SKM-1 (cell line): Measurements from ENCODE around the gene OLFML2B.

ENCODE experiments used
- DNase-seq: peaks from one replicate; lab custom pipeline; 2025; ENCODE audit not compliant: unreplicated experiment; lab: John Stamatoyannopoulos, UW

Gene OLFML2B

DNA sequence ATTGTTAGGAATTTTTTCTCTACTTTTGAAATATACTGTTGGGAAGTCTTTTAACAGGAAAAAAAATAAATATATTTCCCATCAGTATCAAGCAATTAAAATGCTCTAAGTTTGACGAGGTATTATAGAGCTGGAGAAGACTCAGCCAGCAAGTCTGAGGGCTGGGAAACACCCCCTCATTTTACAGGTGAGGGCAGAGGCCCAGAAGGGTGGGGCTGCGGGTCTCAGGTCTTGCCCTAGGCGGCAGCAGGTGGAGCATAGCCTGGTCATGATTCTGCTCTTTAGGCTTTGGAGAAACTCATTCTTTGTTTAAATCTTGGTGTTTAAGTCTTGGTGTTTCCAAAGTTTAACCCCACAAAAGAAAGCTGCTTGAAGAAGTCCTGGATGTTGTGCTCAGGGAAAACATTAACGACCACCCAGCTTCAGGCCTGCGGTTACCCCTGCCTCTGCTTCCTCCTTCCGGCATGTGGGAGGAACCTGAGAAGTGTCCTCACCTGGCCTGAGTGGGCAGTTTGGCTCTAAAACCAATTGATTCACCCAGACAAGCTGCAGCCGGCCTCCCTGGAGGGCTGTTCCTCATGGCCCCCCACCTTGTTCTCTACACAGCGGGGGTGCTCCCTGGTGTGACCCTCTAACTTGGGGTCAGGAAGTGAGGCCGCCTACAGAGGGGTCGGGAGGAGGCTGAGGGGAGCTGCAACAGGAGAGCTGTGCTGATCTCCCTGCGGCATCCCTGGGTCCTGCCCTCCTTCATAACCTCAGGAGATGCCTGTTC lies 41.7 kb downstream of the OLFML2B start:
- no peak for DNase-seq

DNA sequence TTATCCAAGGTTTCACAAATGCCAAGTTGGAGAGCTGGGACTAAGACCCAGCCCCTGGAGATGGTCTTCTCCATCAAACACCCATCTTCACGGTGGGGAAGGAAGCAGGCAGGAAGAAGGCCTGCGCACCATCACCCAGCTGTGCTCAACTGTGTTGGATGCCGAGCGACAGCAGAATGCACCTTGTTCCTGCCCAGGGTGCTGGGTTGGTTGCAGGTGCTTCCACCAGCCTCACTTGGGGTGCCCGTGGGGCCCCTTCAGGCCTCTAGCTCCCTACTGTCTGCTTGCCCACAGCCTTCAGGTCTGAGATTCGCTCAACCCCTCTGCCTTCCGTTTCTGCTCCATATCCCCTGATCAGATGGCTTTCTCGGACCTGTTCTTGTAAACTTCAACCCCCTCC lies 42.5 kb downstream of the OLFML2B start:
- no peak for DNase-seq

DNA sequence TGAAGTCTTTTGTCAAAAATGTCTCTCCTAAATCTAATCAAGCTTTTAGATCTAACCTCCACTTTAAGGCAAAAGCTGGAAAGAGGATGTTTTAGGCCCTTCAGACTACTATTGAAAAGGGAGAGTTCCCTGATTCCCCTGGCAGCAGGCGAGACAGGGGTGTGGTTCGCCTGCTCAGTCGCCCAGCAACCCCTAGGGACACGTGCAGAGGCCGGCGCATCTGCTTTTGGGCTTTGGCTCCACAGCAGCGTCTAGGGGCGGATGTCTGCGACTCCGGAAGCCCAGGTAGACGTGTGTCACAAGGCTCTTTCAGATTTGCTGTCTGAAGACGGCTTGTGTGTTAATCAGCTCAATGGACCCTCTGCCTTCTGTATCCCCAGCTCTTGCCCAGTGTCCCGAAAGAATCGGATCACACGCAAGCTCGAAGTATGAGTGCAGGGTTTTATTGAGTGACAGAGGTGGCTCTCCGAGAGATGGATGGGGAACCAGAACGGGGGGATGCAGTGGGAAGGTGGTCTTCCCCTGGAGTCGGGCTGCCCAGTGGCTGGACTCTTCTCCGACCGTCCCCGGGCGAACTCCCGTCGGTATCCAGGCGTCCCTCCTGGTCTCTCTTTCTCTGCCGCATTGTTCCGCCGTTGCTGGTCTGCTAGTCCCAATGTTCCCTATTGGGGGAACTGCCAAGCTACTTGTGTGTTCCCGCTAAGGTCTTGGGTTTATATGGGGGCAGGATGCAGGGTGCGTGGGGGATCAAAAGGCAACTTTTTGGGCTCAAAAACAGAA lies 45.5 kb downstream of the OLFML2B start:
- DNase-seq = no peak

DNA sequence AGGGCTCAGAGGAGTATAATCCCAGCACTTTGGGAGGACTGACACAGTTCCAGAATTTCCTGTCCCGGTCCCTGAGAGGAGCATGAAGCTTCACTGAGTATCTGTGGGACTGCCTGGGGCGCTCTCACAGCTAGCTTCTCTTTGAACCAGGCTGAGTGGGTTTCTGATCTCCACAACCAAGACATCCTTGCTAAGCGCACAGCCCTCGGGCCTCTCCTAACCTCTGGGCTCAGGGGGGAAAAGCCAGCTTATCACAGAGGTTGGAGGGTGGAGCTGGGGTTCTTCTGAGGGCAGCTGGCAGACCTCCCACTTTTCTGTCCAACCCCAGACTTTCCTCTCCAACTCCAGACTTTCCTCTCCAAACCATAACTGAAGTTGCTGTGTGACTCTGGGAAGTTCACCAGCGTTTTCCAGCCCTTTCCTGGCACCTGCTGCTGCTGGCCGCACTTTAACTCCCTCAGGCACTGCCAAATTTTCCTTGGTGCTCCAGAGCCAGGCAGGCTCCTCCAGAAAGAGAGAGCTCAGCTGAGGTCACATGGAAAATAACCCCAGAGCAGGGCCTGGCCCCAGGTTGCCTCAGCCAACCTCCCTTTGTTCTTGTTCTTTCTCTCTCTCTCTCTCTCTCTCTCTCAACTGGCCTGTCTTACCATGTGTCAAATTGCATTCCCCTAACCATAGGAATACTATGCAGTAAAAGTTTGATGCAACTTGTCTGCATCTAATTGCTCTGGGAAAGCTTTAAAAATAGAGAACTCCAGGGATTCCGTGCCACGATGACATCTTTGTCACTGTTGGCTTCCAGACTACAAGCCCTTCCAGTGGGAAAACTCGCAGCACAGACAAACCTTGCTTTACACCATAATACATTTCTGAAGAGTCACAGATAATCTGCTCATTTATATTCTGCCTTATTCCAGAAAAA lies 49.5 kb downstream of the OLFML2B start:
- no peak for DNase-seq

DNA sequence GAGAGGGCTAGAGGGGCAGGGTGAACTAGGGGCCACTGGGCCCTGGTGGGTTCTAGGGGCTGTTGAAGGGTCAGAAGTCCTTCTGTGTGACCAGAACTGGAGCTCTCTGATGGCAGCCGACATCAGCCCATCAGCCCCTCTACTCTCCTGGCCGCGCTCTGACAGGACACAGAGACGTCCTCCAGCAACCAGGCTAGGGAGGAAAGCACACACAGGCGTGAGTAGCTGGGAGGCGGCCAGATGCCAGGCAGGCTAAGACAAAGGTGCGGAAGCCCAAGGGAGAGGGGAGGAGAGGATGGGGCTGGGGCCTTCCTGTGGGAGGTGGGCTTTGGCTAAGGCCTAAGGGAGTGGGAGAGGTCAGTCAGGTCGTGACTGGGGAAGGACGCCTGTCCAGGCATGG lies 50.8 kb downstream of the OLFML2B start:
- DNase-seq = no peak

DNA sequence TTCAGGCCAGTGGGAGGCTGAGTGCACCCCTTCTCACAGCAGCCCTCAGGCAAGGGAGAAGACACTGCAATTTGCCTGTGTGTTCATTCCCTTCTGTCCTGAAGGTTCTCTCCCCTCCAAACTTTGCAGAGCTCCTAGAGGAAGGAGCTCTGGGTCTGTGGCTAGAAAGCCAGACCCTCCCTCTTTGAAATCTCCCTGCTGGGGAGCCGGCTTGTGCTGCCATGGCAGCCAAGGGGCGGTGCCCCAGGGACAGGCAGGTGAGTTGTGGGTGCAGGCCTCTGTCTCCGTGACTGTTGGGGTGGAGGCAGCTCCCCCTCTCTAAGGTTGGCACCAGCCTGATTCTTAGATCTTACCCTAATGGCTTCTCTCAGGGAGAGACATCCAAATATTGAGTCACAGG lies 53.0 kb downstream of the OLFML2B start:
- DNase-seq = no peak

DNA sequence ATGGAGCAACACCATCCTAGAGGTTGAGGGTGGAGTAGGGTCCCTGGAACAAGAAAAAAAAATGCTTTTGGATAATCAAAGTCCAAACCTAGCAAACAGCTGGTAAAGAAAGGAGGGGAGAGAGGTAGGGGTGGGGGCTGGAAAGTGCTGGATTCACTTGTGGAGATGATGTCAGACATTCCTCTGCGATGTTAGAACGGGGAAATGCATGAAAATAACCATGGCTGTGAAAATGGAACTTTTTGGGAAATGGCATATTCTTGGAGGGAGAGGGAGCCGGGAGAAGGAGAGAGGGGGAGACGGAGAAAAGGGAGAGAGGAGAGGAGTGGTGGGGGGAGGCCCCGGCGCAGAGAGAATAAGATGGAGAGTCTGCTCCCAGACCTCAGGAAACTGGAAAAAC lies 53.6 kb downstream of the OLFML2B start:
- DNase-seq = no peak

DNA sequence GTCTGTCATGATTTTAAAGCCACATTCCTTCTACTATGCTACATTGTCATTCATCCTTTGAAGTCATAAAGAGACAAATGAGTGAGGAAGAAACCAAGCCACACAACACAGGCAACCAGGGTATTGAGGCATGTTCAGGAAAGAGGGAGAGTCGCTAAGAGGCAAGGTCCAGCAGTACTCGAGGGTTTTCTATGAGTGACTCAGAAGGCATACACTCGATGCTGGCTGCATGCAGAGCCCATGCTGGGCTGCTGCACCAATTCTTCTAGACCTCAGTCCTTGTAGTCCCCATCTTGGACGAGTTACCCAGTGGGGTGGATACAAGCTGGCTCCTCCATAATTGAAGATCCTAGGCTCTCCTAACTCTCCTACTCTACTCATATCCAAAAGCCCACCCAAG lies 57.6 kb downstream of the OLFML2B start:
- no peak for DNase-seq

DNA sequence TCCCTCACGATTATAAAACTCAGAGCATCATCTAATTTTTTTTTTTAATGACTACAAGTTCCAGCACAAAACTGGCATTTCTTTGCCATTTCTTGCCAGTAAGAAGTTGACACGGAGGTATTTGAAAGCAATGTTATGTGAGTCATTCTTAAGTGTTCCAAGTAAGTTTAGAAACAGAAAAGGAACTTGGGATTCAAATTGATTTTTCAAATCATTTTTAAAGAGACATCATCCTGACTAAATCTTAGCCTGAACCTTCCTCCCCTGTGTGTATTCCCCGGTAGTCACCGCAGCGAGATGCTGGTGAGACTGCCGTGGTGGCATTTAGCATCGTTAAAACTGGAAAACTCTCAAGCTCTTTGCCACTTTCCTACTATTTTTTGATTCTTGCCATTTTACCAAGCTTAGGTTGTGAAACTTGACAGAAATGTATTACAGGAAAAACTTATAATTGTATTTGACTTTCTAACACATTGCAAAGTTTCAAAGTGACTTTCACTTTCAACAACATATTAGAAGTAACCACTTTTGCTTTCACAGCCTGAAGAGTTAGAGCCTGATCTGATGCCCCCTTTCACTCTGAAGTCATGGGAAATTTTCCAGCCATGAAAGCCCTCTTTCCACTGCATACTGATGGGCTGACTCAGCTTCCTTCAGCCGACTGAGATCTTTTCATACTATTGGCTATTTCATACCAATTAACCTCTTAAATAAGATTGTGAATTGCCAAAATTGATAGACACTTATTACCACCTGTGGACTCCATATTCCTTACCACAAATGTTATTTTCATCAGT lies 61.4 kb downstream of the OLFML2B start:
- no peak for DNase-seq

DNA sequence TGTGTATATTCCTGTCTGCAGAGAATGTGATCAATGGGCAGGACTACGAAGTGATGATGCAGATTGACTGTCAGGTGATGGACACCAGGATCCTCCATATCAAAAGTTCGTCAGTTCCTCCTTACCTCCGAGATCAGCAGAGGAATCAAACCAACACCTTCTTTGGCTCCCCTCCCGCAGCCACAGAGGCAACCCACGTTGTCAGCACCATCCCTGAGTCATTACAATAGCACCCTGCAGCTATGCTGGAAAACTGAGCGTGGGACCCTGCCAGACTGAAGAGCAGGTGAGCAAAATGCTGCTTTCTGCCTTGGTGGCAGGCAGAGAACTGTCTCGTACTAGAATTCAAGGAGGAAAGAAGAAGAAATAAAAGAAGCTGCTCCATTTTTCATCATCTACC lies 65.2 kb downstream of the OLFML2B start:
- DNase-seq = no peak

DNA sequence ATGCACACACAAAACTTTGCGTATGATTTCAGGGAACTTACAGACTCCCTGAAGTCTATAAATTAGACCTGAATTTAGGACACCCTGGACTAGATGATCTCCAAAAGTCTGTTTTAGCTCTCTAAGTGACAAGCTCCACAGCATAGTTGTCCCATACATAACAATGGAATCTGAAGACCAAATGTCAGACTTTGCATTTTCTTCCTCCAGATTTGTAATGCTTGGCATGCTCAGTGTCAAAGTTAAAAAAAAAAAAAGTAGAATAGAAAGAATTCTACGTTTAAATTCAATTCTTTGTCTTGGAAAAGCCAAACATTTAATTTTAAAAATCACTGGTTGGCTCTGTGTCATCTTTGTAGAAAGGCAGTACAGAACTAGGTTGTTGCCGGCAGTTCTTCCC lies 66.7 kb downstream of the OLFML2B start:
- DNase-seq = no peak

DNA sequence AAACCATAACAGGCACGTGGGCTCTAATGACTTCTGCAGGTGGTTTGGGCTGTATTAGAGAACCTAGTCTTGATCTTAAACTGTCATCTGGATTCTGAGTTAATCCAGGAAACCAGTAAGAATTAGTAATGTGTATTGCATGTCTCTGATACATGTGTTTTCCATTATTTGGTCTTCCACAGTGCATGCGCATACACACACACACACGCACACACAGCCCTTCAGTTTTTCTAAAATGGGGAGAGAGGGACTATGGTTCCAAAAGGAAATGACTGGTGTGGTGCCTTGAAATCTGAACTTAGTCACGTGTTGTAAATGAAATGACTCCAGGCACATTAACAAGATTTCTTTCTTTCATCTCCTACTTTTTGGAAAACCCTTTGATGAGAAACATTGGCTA lies 67.6 kb downstream of the OLFML2B start:
- DNase-seq = no peak

DNA sequence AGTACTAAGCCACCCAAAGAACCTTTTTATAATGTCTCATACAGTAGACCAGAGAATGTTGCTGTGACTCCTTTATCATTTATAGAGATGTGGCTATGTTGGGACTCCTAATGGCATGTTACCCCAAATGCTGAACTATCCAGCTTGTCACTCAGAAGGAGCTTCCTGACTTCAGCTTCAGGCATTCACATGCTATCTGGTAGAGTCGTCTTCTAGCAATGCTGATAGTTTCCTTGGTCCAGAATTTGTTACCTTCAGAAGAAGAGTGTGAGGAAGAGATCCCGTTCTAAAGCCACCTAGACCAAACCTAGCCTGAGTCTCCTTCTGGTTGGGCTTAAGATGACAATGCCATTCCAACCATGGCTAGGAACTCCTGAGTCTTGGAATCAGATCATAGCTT lies 68.1 kb downstream of the OLFML2B start:
- no peak for DNase-seq

DNA sequence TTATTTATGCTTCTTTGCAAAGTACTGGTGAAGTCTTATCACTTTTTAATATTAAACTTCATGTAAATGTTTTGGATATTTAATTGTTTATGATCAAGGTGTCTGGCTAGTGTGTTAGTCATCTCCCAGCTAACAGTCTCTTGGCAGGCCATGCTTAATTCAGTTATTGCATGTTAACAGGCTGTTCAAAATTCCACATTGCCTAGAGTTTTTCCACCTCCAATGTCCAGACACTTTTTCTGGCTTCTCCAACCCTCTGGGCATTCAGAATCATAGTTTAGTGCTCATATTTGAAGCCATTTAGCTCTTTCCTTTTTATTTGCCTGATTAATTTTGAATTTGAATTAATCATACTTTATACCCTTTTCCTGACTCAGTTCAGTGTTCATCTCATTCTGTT lies 69.2 kb downstream of the OLFML2B start:
- DNase-seq = no peak

DNA sequence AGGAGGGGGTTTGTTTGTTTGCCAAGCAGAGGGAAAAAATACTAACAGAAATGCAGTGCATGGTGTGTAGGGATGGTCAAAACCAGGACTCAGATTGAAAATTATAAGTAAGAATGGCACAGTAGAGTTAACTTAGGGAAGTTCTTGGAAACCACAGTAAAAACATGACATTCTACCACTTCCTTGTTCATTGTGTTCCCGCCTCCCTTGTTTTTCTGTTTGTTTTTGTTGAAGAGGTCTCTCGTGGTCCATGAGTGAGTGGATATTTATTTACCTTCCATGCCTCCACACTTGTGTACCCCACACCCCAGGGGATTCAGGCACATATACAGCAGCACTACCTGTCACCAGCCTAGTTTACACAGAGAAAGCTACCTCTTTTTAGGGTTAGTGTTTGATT lies 69.6 kb downstream of the OLFML2B start:
- peak; percentile 47 for DNase-seq

DNA sequence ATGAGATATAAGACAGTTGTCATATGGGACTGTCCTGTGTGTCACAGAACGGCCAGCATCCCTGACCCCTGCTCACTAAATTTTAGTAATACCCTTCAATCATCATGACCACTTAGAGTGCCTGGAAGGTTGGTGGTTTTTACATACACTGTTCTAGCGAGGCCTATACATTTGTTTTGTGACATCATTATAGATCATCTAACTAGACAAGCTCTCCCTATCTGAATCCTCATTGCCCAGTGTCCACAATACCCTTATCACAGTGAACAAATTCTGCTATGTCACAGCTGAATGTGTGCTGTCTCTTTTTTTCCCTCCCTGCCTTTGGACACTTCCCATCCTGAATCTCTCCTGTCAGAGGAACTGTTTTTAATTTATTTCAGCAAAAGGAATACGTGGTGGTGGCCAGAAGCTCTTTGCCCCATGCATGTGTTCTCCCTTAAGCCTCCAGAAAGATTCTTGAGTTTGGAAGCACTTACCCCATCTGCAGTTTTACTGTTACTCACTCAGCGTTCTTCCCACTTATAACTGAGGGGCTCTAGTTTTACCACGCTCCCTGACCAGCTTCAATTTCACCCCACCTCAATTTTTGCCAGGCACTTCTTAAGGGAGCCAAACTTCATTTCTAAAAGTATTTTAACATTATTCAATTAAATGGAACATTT lies 70.3 kb downstream of the OLFML2B start:
- DNase-seq = no peak

DNA sequence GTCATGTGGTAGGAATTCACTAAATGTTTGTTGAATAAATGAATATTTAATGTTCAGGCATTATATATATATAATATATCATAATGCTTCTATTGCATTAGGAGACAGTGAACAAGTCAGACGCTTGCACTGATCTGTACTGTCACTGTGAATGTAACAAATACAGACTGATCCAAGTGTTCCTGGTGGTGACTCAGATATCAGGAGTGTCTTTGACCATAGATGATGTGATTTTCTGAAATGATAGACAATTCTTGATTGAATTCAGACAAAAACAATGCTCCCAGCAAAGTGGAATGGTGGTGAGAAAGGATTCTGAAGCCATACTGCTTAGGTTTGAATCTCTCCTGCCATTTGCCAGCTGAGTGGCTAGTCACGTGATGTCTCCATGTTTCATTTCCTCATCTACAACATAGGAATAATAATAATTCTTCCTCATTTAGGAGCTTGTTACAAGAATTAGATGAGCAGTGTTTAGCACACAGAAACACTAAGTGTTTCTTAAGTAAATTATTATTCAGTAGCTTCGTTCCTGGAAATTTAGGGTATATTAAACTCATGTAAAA lies 71.0 kb downstream of the OLFML2B start:
- DNase-seq = no peak

DNA sequence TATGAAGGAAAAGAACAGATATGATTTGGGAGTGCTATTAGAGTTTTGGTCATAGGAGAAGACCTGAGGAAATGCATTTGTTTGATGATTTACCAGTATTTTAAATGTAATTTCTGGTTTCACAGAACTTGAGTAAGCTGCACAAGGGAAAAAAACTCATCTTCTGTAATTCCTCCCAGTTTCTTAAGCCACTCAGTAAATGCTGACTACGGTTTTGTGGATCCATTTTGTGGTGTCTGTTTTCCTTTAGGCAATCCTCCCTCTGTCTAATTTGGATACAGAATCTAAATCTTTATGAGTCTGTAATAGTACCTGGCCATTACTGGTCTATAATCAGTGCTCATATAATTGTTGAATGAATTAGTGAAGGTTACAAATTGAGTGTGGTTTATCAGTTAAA lies 72.0 kb downstream of the OLFML2B start:
- DNase-seq = no peak

DNA sequence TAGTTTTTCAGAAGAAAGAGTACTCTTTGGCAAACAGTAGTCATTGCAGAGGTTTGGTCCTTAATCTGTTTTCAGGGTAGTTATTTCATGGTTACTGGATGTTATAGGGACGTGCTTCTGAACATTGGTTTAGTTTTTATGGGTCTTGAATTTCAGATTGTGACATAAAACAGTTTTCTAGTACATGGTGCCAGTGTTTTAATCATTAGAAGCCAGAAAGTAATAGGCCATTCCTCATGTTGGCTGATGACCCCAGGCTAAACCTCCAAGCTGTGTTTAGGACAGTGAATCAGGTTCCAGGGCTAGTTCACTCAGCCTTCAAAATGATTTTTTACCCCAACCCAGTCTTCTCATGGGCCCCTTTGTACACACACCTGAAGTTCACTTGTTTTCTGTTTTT lies 73.3 kb downstream of the OLFML2B start:
- DNase-seq = no peak

DNA sequence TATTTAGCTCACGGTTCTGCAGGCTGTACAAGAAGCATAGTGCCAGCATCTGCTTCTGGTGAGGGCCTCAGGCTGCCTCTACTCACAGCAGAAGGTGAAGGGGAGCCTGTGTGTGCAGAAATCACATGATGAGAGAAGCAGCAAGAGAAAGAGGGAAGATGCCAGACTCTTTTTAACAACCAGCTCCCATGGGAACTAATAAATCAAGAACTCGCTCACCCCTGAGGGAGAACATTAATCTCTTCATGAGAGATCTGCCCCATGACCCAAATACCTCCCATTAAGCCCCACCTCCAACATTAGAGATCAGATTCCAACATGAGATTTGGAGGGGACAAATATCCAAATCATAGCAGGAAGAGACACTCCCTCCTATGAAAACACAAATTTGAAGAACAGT lies 74.1 kb downstream of the OLFML2B start:
- no peak for DNase-seq
